Measurements from ENCODE around the gene MBOAT1. TPM values are rescaled to one million over a fixed set of nuclear protein-coding genes. Genes with fewer than 3 reads are reported as not detected.

The MBOAT1 gene
- polyA plus RNA-seq, 1 donor from 2014 or later = not detected

- H3K4me2 ChIP-seq (ENCODE audit: low read length) = no peak overlapping the region
- no peak overlapping the region for H3K4me3 ChIP-seq (ENCODE audit: low read length)
- H4K20me1 ChIP-seq (ENCODE audit: insufficient read depth) = no peaks in the 10 kb centered on the region
- TF ChIP-seq RAD21 (conservative IDR thresholded peaks at IDR 0.05) = no peak
- TF ChIP-seq, protein P1, sequence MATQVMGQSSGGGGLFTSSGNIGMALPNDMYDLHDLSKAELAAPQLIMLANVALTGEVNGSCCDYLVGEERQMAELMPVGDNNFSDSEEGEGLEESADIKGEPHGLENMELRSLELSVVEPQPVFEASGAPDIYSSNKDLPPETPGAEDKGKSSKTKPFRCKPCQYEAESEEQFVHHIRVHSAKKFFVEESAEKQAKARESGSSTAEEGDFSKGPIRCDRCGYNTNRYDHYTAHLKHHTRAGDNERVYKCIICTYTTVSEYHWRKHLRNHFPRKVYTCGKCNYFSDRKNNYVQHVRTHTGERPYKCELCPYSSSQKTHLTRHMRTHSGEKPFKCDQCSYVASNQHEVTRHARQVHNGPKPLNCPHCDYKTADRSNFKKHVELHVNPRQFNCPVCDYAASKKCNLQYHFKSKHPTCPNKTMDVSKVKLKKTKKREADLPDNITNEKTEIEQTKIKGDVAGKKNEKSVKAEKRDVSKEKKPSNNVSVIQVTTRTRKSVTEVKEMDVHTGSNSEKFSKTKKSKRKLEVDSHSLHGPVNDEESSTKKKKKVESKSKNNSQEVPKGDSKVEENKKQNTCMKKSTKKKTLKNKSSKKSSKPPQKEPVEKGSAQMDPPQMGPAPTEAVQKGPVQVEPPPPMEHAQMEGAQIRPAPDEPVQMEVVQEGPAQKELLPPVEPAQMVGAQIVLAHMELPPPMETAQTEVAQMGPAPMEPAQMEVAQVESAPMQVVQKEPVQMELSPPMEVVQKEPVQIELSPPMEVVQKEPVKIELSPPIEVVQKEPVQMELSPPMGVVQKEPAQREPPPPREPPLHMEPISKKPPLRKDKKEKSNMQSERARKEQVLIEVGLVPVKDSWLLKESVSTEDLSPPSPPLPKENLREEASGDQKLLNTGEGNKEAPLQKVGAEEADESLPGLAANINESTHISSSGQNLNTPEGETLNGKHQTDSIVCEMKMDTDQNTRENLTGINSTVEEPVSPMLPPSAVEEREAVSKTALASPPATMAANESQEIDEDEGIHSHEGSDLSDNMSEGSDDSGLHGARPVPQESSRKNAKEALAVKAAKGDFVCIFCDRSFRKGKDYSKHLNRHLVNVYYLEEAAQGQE (IDR thresholded peaks at IDR 0.05; ENCODE audit: borderline replicate concordance) = no peak
- TF ChIP-seq MXI1 (conservative IDR thresholded peaks at IDR 0.05; ENCODE audit: poor library complexity, severe bottlenecking) = no peak
- no peak for TF ChIP-seq EP300 (conservative IDR thresholded peaks at IDR 0.05; ENCODE audit: poor library complexity, severe bottlenecking)
- H3K9ac ChIP-seq (ENCODE audit: low read length) = no peak overlapping the region
- H3K36me3 ChIP-seq (ENCODE audit: insufficient read depth, low read length) = no peaks in the 10 kb centered on the region
- no peak overlapping the region for H3K27ac ChIP-seq (ENCODE audit: low read length)
- H3K9me3 ChIP-seq (ENCODE audit: low read length) = peaks cover 5% of the 10 kb centered on the region
- no peak overlapping the region for H2AFZ ChIP-seq (ENCODE audit: low read depth, low read length)
- no peaks in the 10 kb centered on the region for H3K27me3 ChIP-seq (ENCODE audit: insufficient read depth, low read depth, low read length)
- H3F3A ChIP-seq (ENCODE audit: insufficient read depth, low read length, poor library complexity, severe bottlenecking) = no peaks in the 10 kb centered on the region
- no peaks in the 10 kb centered on the region for H3K9me2 ChIP-seq (ENCODE audit: insufficient read depth, low read length)
- no peaks in the 10 kb centered on the region for H3K79me2 ChIP-seq (replicated peaks; ENCODE audit: insufficient read depth, low read length)
Observed at GRCh38 chr6:20162515-20162914, 49.8 kb downstream of the MBOAT1 start.

DNA sequence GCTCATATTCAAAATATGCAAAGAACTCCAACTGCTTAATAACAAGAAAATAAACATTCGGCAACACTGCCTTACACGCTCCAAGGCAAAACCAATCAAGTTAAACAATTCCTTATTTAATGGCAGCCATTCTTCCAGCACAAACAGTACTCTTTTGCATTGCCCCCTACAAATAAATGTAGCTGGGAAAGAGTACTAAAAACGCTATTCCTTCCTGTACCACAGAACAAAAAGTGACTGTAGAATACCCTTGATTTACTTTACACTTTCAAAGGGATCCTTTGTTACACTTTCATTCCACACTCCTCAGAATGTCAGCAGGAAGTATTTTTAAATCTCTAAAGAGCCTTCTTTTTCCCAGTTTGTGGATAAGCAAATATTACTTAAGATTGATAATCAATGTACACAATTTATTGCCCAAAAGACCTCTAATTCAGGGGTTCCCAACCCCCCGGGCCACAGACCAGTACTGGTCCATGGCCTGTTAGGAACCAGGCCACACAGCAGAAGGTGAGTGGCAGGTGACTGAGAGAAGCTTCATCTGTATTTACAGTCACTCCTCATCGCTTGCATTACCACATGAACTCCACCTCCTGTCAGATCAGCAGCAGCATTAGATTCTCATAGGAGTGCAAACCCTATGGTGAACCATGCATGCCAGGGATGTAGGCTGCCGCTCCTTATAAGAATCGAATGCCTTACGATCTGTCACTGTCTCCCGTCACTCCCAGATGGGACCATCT, 51.6 kb downstream of the MBOAT1 start:
- H3K4me3 ChIP-seq (ENCODE audit: low read length) = no peak overlapping the region
- H3K27ac ChIP-seq (ENCODE audit: low read length) = no peak overlapping the region
- TF ChIP-seq EP300 (conservative IDR thresholded peaks at IDR 0.05; ENCODE audit: poor library complexity, severe bottlenecking) = no peak
- no peak for TF ChIP-seq SMC3 (conservative IDR thresholded peaks at IDR 0.05; ENCODE audit: poor library complexity)
- TF ChIP-seq TAF1 (IDR thresholded peaks at IDR 0.05; ENCODE audit: low read depth) = no peak
- TF ChIP-seq RAD21 (conservative IDR thresholded peaks at IDR 0.05) = no peak
- no peak for TF ChIP-seq CTCF (IDR thresholded peaks at IDR 0.05; ENCODE audit: poor library complexity, severe bottlenecking)
- TF ChIP-seq MXI1 (conservative IDR thresholded peaks at IDR 0.05; ENCODE audit: poor library complexity, severe bottlenecking) = no peak
- TF ChIP-seq, protein P1 (IDR thresholded peaks at IDR 0.05; ENCODE audit: borderline replicate concordance) = no peak
- no peak for TF ChIP-seq EZH2 (IDR thresholded peaks at IDR 0.05; ENCODE audit: borderline replicate concordance, insufficient read depth, low read length, poor library complexity, severe bottlenecking)
- no peak for TF ChIP-seq POLR2AphosphoS5 (IDR thresholded peaks at IDR 0.05)
- no peaks in the 10 kb centered on the region for H3K9me2 ChIP-seq (ENCODE audit: insufficient read depth, low read length)
- no peak overlapping the region for H2AFZ ChIP-seq (ENCODE audit: low read depth, low read length)
- H3K36me3 ChIP-seq (ENCODE audit: insufficient read depth, low read length) = no peaks in the 10 kb centered on the region
- H4K20me1 ChIP-seq (ENCODE audit: insufficient read depth) = no peaks in the 10 kb centered on the region
- no peaks in the 10 kb centered on the region for H3K27me3 ChIP-seq (ENCODE audit: insufficient read depth, low read depth, low read length)
- H3K79me2 ChIP-seq (replicated peaks; ENCODE audit: insufficient read depth, low read length) = no peaks in the 10 kb centered on the region
- no peaks in the 10 kb centered on the region for H3F3A ChIP-seq (ENCODE audit: insufficient read depth, low read length, poor library complexity, severe bottlenecking)
- peaks cover 5% of the 10 kb centered on the region for H3K9me3 ChIP-seq (ENCODE audit: low read length)
- no peak overlapping the region for H3K4me2 ChIP-seq (ENCODE audit: low read length)
- no peak overlapping the region for H3K9ac ChIP-seq (ENCODE audit: low read length)
